ENCODE results near the gene EID3. TPM values are rescaled to one million over a fixed set of nuclear protein-coding genes. Genes with fewer than 3 reads are reported as not detected.

EID3 gene
- total RNA-seq, 4 donors from 2014 or later: 6.4 to 10.7 (median 8.0) TPM

DNA sequence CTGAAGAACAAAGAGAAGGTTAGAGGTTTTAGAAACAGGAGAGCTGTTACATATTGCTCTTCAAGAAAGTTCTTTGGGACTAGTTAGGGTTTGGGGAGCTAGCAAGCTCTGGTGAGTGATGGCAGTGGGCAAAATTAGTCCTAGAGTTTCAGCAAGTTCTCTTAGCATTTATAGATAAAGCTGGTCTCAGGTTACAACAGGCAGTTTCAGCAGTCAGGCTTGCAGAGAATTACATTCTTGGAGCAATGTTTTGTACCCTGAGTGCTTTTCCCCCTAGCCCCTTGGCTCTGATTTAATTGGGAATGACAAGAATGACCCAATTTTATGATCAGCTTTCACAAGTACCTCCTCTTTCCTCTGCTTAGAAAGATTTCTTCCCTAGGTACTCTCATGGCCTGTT, 21.4 kb upstream of the EID3 start:
- TF ChIP-seq, protein P1, sequence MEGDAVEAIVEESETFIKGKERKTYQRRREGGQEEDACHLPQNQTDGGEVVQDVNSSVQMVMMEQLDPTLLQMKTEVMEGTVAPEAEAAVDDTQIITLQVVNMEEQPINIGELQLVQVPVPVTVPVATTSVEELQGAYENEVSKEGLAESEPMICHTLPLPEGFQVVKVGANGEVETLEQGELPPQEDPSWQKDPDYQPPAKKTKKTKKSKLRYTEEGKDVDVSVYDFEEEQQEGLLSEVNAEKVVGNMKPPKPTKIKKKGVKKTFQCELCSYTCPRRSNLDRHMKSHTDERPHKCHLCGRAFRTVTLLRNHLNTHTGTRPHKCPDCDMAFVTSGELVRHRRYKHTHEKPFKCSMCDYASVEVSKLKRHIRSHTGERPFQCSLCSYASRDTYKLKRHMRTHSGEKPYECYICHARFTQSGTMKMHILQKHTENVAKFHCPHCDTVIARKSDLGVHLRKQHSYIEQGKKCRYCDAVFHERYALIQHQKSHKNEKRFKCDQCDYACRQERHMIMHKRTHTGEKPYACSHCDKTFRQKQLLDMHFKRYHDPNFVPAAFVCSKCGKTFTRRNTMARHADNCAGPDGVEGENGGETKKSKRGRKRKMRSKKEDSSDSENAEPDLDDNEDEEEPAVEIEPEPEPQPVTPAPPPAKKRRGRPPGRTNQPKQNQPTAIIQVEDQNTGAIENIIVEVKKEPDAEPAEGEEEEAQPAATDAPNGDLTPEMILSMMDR (IDR thresholded peaks at IDR 0.05; ENCODE audit: low read depth): no peak

DNA sequence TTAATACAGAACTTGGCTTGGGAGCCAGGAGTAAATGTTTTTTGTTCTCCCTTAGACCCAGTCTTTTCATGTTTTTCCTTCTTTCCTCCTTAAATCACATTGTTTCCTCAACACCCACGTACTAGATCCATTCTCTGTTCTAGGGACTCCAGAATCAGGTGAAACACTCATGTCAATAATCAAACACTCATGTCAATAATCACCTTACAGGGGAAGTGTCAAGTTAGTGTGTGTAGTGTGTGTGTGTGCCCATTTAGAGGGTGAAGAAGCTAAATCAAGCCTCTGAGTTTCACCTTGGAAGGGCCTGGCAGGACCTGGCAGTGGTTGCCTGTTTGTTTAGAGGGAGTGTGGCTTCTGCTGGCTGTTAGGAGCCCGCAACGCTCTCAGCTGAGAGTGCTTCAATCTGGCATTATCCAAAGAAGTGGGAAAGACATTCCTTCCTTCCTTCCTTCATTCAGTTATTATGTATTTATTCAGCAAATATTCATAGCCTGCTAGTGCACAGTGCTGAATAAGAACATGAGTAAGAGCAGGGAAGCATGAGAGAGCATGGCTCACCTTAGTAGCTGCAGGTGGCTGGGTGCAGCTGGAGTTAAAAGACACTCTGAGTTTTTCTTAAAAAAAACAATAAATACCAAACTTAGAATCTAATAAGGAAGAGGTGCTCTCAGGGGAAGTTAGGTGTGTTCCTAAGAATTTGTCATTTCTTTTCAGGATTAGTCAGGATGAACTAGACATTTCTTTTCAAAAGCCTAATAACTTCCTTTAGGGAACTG, 17.6 kb upstream of the EID3 start:
- TF ChIP-seq, protein P1 (IDR thresholded peaks at IDR 0.05; ENCODE audit: low read depth): no peak

DNA sequence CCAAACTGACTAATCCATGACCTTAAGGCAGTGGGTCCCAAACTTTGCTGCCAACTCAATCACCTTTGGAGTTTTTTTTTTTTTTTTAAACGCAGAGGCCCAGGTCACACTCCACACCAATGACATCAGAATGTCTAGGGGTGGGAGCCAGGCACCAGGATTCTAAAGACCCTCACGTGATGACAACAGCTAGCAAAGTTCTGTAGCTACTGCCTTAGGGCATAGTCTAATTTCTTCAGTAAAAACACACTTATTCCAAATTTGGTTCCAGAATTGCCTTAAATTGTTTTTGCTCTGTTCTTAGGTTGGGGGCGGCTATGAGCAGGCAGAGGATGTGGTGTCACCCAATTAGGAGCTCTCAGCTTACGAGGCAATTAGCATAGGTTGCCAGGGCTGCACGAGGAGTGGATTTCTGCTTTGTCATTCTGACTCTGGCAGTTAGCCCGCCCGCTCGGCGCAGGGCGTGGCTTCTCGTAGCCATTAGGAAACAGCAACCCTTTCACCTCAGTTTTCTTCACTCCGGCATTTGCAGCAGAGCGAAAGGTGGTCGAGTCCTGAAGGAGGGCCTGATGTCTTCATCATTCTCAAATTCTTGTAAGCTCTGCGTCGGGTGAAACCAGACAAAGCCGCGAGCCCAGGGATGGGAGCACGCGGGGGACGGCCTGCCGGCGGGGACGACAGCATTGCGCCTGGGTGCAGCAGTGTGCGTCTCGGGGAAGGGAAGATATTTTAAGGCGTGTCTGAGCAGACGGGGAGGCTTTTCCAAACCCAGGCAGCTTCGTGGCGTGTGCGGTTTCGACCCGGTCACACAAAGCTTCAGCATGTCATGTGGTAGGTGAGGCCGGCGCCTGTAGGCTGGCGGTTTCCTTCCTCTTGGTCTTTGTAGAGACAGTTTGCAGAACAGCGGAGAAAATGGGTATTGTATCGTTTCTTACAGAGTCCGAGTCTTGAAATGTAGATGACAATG, 16.7 kb upstream of the EID3 start:
- TF ChIP-seq, protein P1 (IDR thresholded peaks at IDR 0.05; ENCODE audit: low read depth): no peak

DNA sequence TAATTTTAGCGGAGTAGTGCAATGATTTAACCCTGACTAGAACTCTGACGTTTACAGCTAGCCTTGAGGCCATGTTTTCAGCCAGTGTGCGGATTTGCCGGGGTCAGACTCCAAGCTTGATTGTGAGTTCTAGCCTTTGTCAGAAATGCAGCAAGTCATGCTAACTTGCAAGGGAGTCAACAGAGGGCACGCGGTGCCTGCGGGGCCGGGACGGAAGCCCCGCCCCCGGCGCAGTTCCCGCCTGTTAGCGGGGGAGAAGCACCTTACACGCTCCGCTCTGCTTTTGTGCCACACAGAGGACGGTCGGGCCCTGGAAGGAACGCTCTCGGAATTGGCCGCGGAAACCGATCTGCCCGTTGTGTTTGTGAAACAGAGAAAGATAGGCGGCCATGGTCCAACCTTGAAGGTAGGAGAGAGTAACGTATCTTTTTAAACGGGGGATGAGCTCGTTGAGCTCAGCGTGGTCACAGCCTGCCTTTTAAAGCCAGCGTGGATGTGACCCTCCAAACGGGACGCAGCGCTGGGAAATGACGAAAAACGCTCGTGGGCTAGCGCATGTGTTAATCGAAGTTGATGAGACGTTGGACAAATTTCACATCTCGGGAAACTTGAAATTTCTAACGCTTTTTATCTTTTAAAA, 14.8 kb upstream of the EID3 start:
- TF ChIP-seq, protein P1 (IDR thresholded peaks at IDR 0.05; ENCODE audit: low read depth): no peak

DNA sequence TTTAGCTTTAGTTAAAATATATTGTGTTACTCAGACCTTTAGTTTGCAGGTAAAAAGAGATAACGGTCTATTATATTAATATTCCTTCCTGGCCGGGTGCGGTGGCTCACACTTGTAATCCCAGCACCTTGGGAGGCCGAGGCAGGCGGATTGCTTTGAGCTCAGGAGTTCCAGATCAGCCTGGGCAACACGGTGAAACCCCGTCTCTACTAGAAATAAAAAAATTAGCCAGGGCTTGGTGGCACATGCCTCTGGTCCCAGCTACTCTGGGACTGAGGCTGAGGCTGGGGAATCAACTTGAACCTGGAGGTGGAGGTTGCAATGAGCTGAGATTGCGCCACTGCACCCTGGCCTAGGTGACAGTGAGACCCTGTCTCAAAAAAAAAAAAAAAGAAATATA, 13.2 kb upstream of the EID3 start:
- TF ChIP-seq, protein P1 (IDR thresholded peaks at IDR 0.05; ENCODE audit: low read depth): no peak

DNA sequence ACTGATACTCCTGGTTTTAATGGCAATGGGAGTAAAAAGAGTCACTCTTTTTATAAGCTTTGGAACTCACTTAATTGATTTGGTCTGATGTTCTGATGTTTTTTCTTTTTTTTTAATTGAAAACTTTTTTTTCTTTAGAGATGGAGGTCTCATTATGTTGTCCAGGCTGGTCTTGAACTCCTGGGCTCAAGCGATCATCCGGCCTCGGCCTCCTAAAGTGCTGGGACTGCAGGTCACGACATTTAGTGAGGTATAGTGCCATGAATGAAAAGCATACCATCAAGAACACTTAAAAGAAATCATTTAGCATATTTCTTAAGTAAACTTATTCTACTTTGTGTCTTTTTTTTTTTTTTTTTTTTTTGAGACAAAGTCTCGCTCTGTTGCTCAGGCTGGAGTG, 12.7 kb upstream of the EID3 start:
- TF ChIP-seq, protein P1 (IDR thresholded peaks at IDR 0.05; ENCODE audit: low read depth): no peak

All from subcutaneous adipose tissue (tissue), 4 donors.